DOHH2 (cell line): ENCODE results near the gene PKHD1.

ENCODE experiments used
- EZH2phosphoT487 ChIP-seq: fragments of 200-600 bp; sonication (generic); IDR thresholded peaks from 2 replicates; pipeline ENCODE4 v1.6.1; 2017; ENCODE audit warnings: borderline replicate concordance, mild to moderate bottlenecking, antibody characterized with exemption, low read length, moderate library complexity, mixed read lengths
- TF ChIP-seq, protein P1 (sequence below): fragments of 200-600 bp; sonication (generic); IDR thresholded peaks from one replicate; pipeline ENCODE4 v1.5.1; 2014; ENCODE audit warnings: antibody characterized with exemption, mild to moderate bottlenecking, low read depth, low read length; ENCODE audit not compliant: poor library complexity, severe bottlenecking

DNA sequence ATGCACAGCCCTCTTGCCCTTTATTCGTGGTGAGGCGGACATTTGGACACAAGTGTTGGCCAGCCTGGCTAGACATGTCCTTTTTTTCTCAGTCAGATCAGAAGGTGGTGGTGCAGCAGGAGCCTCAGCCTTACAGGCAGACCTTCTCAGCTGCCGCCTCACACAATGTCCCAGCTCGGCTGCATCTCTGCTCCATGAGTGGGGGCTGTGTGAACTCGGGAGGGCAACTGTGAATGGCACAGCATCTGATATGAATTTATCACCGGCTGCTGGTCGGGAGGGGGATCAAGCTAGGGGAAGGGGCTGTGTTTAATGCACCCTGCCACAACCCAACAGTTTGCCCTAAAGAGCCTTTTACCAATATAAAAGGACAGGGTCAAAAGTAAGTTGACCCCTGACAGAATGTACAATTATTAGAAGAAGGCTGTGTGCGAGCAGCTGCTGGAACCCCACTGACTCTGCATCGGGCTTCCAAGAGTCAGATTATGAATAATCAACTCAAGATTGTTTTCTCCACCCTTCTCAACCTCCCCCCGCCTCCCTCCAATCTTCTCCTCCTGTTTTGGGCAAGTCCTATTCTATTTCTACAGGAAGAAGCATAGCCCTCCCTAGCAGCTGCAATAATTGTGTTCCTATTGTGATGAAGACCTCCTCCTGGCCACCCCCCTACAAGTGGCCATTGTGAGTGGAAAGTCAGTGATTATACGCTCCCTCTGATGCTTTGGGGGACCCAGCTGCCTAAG, 245.2 kb downstream of the PKHD1 start:
- TF ChIP-seq, protein P1, sequence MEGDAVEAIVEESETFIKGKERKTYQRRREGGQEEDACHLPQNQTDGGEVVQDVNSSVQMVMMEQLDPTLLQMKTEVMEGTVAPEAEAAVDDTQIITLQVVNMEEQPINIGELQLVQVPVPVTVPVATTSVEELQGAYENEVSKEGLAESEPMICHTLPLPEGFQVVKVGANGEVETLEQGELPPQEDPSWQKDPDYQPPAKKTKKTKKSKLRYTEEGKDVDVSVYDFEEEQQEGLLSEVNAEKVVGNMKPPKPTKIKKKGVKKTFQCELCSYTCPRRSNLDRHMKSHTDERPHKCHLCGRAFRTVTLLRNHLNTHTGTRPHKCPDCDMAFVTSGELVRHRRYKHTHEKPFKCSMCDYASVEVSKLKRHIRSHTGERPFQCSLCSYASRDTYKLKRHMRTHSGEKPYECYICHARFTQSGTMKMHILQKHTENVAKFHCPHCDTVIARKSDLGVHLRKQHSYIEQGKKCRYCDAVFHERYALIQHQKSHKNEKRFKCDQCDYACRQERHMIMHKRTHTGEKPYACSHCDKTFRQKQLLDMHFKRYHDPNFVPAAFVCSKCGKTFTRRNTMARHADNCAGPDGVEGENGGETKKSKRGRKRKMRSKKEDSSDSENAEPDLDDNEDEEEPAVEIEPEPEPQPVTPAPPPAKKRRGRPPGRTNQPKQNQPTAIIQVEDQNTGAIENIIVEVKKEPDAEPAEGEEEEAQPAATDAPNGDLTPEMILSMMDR: no peak
- no peak for TF ChIP-seq EZH2phosphoT487
